ENCODE data around the gene ZC3H10. TPM values are rescaled to one million over a fixed set of nuclear protein-coding genes. Genes with fewer than 3 reads are reported as not detected.
"Not testable (repeated sequence)": the region's sequence is repeated elsewhere in the genome, so short reads cannot be mapped to it uniquely, and the experiment has no call there.

Gene ZC3H10
- total and polyA plus RNA-seq, 4 donors: 1.3 to 5.2 (median 1.9) TPM

GRCh38 chr12:56071648-56072047, 46.4 kb upstream of the ZC3H10 start:
- Histone ChIP-seq H3K4me1 (ENCODE audit: control insufficient read depth in 4 of 4, insufficient read depth in 4 of 4, low read length in 3 of 4) (no peaks in the 10 kb centered on the region), H3K27me3 (ENCODE audit: control insufficient read depth in 4 of 4, insufficient read depth in 4 of 4, low read length in 3 of 4) (no peaks in the 10 kb centered on the region), H3K4me3 (ENCODE audit: low read depth in 1 of 3, low read length in 3 of 3) (no peak overlapping the region), H3K9me3 (ENCODE audit: control insufficient read depth in 4 of 4, low read length in 3 of 4) (no peaks in the 10 kb centered on the region), H3K27ac (ENCODE audit: low read depth in 1 of 2, low read length in 2 of 2) (no peak overlapping the region), H3K9ac (ENCODE audit: low read depth in 1 of 2, low read length in 2 of 2) (no peak overlapping the region), H3K36me3 (ENCODE audit: control insufficient read depth in 4 of 4, insufficient read depth in 3 of 4, low read depth in 1 of 4, low read length in 3 of 4) (no peaks in the 10 kb centered on the region)
- no peak for DNase-seq (ENCODE audit: low spot score)
- no peak for TF ChIP-seq ZBTB33 (IDR thresholded peaks at IDR 0.05)
- no peak for TF ChIP-seq HNF4G (IDR thresholded peaks at IDR 0.05)
- no peak for TF ChIP-seq HNF4A (conservative IDR thresholded peaks at IDR 0.05)
- TF ChIP-seq FOXA2 (IDR thresholded peaks at IDR 0.05): no peak
- TF ChIP-seq JUND (IDR thresholded peaks at IDR 0.05): no peak
- no peak for TF ChIP-seq GABPA (IDR thresholded peaks at IDR 0.05 in 1 of 2, conservative IDR thresholded peaks at IDR 0.05 in 1 of 2)
- TF ChIP-seq MAX (IDR thresholded peaks at IDR 0.05): no peak
- TF ChIP-seq RXRA (IDR thresholded peaks at IDR 0.05): no peak
- no peak for TF ChIP-seq TAF1 (conservative IDR thresholded peaks at IDR 0.05)
- no peak for TF ChIP-seq SP1 (IDR thresholded peaks at IDR 0.05)
- TF ChIP-seq REST (IDR thresholded peaks at IDR 0.05): no peak
- TF ChIP-seq NR2F2 (IDR thresholded peaks at IDR 0.05): no peak
- no peak for TF ChIP-seq FOXA1 (IDR thresholded peaks at IDR 0.05)
- no peak for TF ChIP-seq RAD21 (IDR thresholded peaks at IDR 0.05)
- no peak for TF ChIP-seq ATF3 (IDR thresholded peaks at IDR 0.05)
- no peak for TF ChIP-seq EGR1 (IDR thresholded peaks at IDR 0.05; ENCODE audit: low read depth in 2 of 2)
- WGBS: 90% methylated on average over 4 of the region's 4 CpGs

- no peaks in the 10 kb centered on the region for H3K27me3 ChIP-seq (ENCODE audit: control insufficient read depth in 4 of 4, insufficient read depth in 4 of 4, low read length in 3 of 4)
- WGBS: 94% methylated on average over 5 of the region's 5 CpGs
- no peaks in the 10 kb centered on the region for H3K9me3 ChIP-seq (ENCODE audit: control insufficient read depth in 4 of 4, low read length in 3 of 4)
- peaks cover 0 to 7% (median 4%) of the 10 kb centered on the region in 4 donors for H3K4me1 ChIP-seq (ENCODE audit: control insufficient read depth in 4 of 4, insufficient read depth in 4 of 4, low read length in 3 of 4)
- H3K36me3 ChIP-seq (ENCODE audit: control insufficient read depth in 4 of 4, insufficient read depth in 3 of 4, low read depth in 1 of 4, low read length in 3 of 4): no peaks in the 10 kb centered on the region
- H3K4me3 ChIP-seq (ENCODE audit: low read depth in 1 of 3, low read length in 3 of 3): no peak overlapping the region
- no peak for DNase-seq (ENCODE audit: low spot score)
- H3K9ac ChIP-seq (ENCODE audit: low read depth in 1 of 2, low read length in 2 of 2): no peak overlapping the region
- H3K27ac ChIP-seq (ENCODE audit: low read depth in 1 of 2, low read length in 2 of 2): no peak overlapping the region
- TF ChIP-seq MAX (IDR thresholded peaks at IDR 0.05) (no peak), YY1 (IDR thresholded peaks at IDR 0.05) (no peak), RAD21 (IDR thresholded peaks at IDR 0.05) (no peak), JUND (IDR thresholded peaks at IDR 0.05) (no peak)
These were observed 43.7 kb upstream of the ZC3H10 start for GRCh38 chr12:56074396-56074795.

GRCh38 chr12:56077966-56078365, 40.1 kb upstream of the ZC3H10 start:
- H3K9me3 ChIP-seq (ENCODE audit: control insufficient read depth in 4 of 4, low read length in 3 of 4); H3K9ac ChIP-seq (ENCODE audit: low read depth in 1 of 2, low read length in 2 of 2); H3K27me3 ChIP-seq (ENCODE audit: control insufficient read depth in 4 of 4, insufficient read depth in 4 of 4, low read length in 3 of 4); H3K36me3 ChIP-seq (ENCODE audit: control insufficient read depth in 4 of 4, insufficient read depth in 3 of 4, low read depth in 1 of 4, low read length in 3 of 4); H3K4me3 ChIP-seq (ENCODE audit: low read depth in 1 of 3, low read length in 3 of 3); H3K27ac ChIP-seq (ENCODE audit: low read depth in 1 of 2, low read length in 2 of 2); DNase-seq (ENCODE audit: low spot score): not testable (repeated sequence)
- 77% methylated on average over 9 of the region's 9 CpGs for WGBS
- H3K4me1 ChIP-seq (ENCODE audit: control insufficient read depth in 4 of 4, insufficient read depth in 4 of 4, low read length in 3 of 4): peaks cover 3 to 18% (median 11%) of the 10 kb centered on the region in 4 donors

Measured in liver (tissue), 9 donors.